Measurements from ENCODE around the gene SECISBP2.

DNA sequence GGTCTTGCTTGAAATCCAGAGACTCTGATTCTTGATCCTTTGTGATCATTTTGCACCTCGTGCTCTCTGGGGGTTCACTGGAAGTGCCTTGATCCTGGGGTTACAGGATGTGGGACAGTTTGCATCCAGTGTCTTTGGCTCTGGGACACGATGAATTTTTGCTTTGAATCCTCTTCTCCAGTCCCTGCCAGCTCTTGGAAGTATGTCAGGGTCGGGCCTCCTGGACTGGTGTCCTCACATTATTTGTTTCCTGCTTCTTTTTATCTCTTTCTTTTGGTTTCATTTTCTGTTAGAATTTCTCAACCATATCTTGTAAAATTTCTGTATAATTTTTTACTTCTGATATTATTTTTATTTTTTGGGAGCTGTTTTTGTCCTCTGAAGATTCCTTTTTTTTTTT, 34.2 kb downstream of the SECISBP2 start:
- no peak for TF ChIP-seq POLR2AphosphoS5 (IDR thresholded peaks at IDR 0.05; ENCODE audit: low read depth)
- TF ChIP-seq, protein P1, sequence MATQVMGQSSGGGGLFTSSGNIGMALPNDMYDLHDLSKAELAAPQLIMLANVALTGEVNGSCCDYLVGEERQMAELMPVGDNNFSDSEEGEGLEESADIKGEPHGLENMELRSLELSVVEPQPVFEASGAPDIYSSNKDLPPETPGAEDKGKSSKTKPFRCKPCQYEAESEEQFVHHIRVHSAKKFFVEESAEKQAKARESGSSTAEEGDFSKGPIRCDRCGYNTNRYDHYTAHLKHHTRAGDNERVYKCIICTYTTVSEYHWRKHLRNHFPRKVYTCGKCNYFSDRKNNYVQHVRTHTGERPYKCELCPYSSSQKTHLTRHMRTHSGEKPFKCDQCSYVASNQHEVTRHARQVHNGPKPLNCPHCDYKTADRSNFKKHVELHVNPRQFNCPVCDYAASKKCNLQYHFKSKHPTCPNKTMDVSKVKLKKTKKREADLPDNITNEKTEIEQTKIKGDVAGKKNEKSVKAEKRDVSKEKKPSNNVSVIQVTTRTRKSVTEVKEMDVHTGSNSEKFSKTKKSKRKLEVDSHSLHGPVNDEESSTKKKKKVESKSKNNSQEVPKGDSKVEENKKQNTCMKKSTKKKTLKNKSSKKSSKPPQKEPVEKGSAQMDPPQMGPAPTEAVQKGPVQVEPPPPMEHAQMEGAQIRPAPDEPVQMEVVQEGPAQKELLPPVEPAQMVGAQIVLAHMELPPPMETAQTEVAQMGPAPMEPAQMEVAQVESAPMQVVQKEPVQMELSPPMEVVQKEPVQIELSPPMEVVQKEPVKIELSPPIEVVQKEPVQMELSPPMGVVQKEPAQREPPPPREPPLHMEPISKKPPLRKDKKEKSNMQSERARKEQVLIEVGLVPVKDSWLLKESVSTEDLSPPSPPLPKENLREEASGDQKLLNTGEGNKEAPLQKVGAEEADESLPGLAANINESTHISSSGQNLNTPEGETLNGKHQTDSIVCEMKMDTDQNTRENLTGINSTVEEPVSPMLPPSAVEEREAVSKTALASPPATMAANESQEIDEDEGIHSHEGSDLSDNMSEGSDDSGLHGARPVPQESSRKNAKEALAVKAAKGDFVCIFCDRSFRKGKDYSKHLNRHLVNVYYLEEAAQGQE (IDR thresholded peaks at IDR 0.05; ENCODE audit: unreplicated experiment) = no peak
- TF ChIP-seq, protein P2, sequence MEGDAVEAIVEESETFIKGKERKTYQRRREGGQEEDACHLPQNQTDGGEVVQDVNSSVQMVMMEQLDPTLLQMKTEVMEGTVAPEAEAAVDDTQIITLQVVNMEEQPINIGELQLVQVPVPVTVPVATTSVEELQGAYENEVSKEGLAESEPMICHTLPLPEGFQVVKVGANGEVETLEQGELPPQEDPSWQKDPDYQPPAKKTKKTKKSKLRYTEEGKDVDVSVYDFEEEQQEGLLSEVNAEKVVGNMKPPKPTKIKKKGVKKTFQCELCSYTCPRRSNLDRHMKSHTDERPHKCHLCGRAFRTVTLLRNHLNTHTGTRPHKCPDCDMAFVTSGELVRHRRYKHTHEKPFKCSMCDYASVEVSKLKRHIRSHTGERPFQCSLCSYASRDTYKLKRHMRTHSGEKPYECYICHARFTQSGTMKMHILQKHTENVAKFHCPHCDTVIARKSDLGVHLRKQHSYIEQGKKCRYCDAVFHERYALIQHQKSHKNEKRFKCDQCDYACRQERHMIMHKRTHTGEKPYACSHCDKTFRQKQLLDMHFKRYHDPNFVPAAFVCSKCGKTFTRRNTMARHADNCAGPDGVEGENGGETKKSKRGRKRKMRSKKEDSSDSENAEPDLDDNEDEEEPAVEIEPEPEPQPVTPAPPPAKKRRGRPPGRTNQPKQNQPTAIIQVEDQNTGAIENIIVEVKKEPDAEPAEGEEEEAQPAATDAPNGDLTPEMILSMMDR (conservative IDR thresholded peaks at IDR 0.05; ENCODE audit: low read depth in 2 of 2) = no peak
- no peak for TF ChIP-seq EZH2phosphoT487 (IDR thresholded peaks at IDR 0.05; ENCODE audit: unreplicated experiment)
- no peak for TF ChIP-seq EZH2 (IDR thresholded peaks at IDR 0.05; ENCODE audit: low read depth, unreplicated experiment)

Measured in GM23338 (cell line).